ENCODE data around the gene PABPN1. TPM values are rescaled to one million over a fixed set of nuclear protein-coding genes. Genes with fewer than 3 reads are reported as not detected.

The PABPN1 gene
- total RNA-seq, 1 experiment from 2014 or later: 184 TPM

- ChIA-PET RAD21 (ENCODE audit: low non-redundant PET in 1 of 2, low total read pairs in 2 of 2, uncharacterized antibody in 2 of 2, unreplicated experiment in 2 of 2) (no interaction called here), POLR2A (no interaction called here), CTCF (interaction anchor here (2.0 kb wide), 1 partner anchor 27 kb away, joined by 7 read pairs; no protein-coding TSS in a partner anchor)
- H3K4me3 ChIP-seq (replicated peaks in 1 of 2; ENCODE audit: low read depth in 1 of 2, low read length in 2 of 2): peak within 1 kb of the TSS; percentile 50 to 60
- H4K20me1 ChIP-seq (ENCODE audit: insufficient read depth): no peaks in the 10 kb centered on the region
- peak within 1 kb of the TSS; percentile 25; the same call in 1 of the 2 replicates for H3K27ac ChIP-seq (ENCODE audit: low read depth, low read length)
- DNase-seq (ENCODE audit: low read depth, low spot score) (peak; percentile 13), ATAC-seq (peak; percentile 91)
- BruUV-seq (replicated peaks): no TSS peak
- no peaks in the 10 kb centered on the region for H3K36me3 ChIP-seq (ENCODE audit: control insufficient read depth in 1 of 2, insufficient read depth in 2 of 2, low read length in 2 of 2)
- H2AFZ ChIP-seq (ENCODE audit: low read depth, low read length, poor library complexity, severe bottlenecking): no peak within 1 kb of the TSS
- peak within 1 kb of the TSS; percentile 41 for H3K9ac ChIP-seq (ENCODE audit: low read length)
- no peaks in the 10 kb centered on the region for H3K9me2 ChIP-seq (ENCODE audit: insufficient read depth)
- H3K79me2 ChIP-seq (ENCODE audit: insufficient read depth, low read length): no peaks in the 10 kb centered on the region
- H3K27me3 ChIP-seq (ENCODE audit: insufficient read depth, low read length): no peaks in the 10 kb centered on the region
- no peaks in the 10 kb centered on the region for H3K9me3 ChIP-seq (ENCODE audit: control insufficient read depth in 1 of 2, insufficient read depth in 1 of 2, low read depth in 1 of 2, low read length in 2 of 2)
- TF ChIP-seq ATF3 (IDR thresholded peaks at IDR 0.05): no peak
- TF ChIP-seq EGR1 (IDR thresholded peaks at IDR 0.05; ENCODE audit: low read depth): 0 out of 2 replicates have a peak, but pooled peaks have one; percentile 30
- peak; percentile 80 for TF ChIP-seq POLR2AphosphoS5 (IDR thresholded peaks at IDR 0.05; ENCODE audit: low read depth, low read length)
- H3K4me2 ChIP-seq (ENCODE audit: low read length): peak within 1 kb of the TSS; percentile 72
- H3K4me1 ChIP-seq (ENCODE audit: control insufficient read depth in 1 of 2, insufficient read depth in 2 of 2, low read length in 2 of 2): 0 out of 4 replicates have a peak, but pooled peaks cover 0 to 2% of the 10 kb centered on the region in 2 experiments
- intact Hi-C loops (cut with micrococcal nuclease): no loop called here
Measured at GRCh38 chr14:23352506-23353432, 31.5 kb downstream of the PABPN1 start, which contains the start of gene SLC22A17. Gene SLC22A17, minus strand, starts transcription at chr14:23352887.

GRCh38 chr14:23353433-23353780 lies 32.1 kb downstream of the PABPN1 start:
- Histone ChIP-seq H3K9ac (ENCODE audit: low read length) (no peak overlapping the region), H4K20me1 (ENCODE audit: insufficient read depth) (no peaks in the 10 kb centered on the region), H3K27me3 (ENCODE audit: insufficient read depth, low read length) (no peaks in the 10 kb centered on the region), H3K79me2 (ENCODE audit: insufficient read depth, low read length) (no peaks in the 10 kb centered on the region), H3K9me3 (ENCODE audit: control insufficient read depth in 1 of 2, insufficient read depth in 1 of 2, low read depth in 1 of 2, low read length in 2 of 2) (no peaks in the 10 kb centered on the region), H3K4me2 (ENCODE audit: low read length) (peak overlapping the region; percentile 72; the same call in 1 of the 2 replicates), H2AFZ (ENCODE audit: low read depth, low read length, poor library complexity, severe bottlenecking) (no peak overlapping the region), H3K27ac (ENCODE audit: low read depth, low read length) (no peak overlapping the region), H3K4me3 (replicated peaks in 1 of 2; ENCODE audit: low read depth in 1 of 2, low read length in 2 of 2) (no peak overlapping the region), H3K36me3 (ENCODE audit: control insufficient read depth in 1 of 2, insufficient read depth in 2 of 2, low read length in 2 of 2) (no peaks in the 10 kb centered on the region), H3K4me1 (ENCODE audit: control insufficient read depth in 1 of 2, insufficient read depth in 2 of 2, low read length in 2 of 2) (0 out of 4 replicates have a peak, but pooled peaks cover 0 to 2% of the 10 kb centered on the region in 2 experiments), H3K9me2 (ENCODE audit: insufficient read depth) (no peaks in the 10 kb centered on the region)
- ChIA-PET POLR2A (no interaction called here), CTCF (interaction anchor here (2.0 kb wide), 1 partner anchor 27 kb away, joined by 7 read pairs; no protein-coding TSS in a partner anchor), RAD21 (ENCODE audit: low non-redundant PET in 1 of 2, low total read pairs in 2 of 2, uncharacterized antibody in 2 of 2, unreplicated experiment in 2 of 2) (no interaction called here)
- ATAC-seq: no peak
- BruUV-seq (replicated peaks): no TSS peak
- no peak for DNase-seq (ENCODE audit: low read depth, low spot score)
- intact Hi-C loops (cut with micrococcal nuclease): no loop called here
- TF ChIP-seq ZNF274 (IDR thresholded peaks at IDR 0.05; ENCODE audit: low read depth, low read length): no peak
- no peak for TF ChIP-seq POLR2AphosphoS5 (IDR thresholded peaks at IDR 0.05; ENCODE audit: low read depth, low read length)
- no peak for TF ChIP-seq EZH2phosphoT487 (IDR thresholded peaks at IDR 0.05; ENCODE audit: borderline replicate concordance)
- TF ChIP-seq TCF7L2 (IDR thresholded peaks at IDR 0.05; ENCODE audit: borderline replicate concordance, extremely low read depth, insufficient read depth, insufficient read length): no peak
- TF ChIP-seq YY1 (IDR thresholded peaks at IDR 0.05; ENCODE audit: extremely low read depth, insufficient replicate concordance, low read depth, low read length): no peak
- TF ChIP-seq EZH2 (IDR thresholded peaks at IDR 0.05): no peak
- TF ChIP-seq ELF1 (IDR thresholded peaks at IDR 0.05; ENCODE audit: borderline replicate concordance, low read depth): no peak
- TF ChIP-seq CTCF (IDR thresholded peaks at IDR 0.05 in 2 of 3, conservative IDR thresholded peaks at IDR 0.05 in 1 of 3; ENCODE audit: borderline replicate concordance in 1 of 3, insufficient read depth in 1 of 3, low read depth in 2 of 3, low read length in 2 of 3): no peak
- TF ChIP-seq POLR2A (IDR thresholded peaks at IDR 0.05; ENCODE audit: borderline replicate concordance, extremely low read depth, insufficient read depth, insufficient read length): no peak
- no peak for TF ChIP-seq EGR1 (IDR thresholded peaks at IDR 0.05; ENCODE audit: low read depth)
- TF ChIP-seq RAD21 (IDR thresholded peaks at IDR 0.05; ENCODE audit: low read depth): no peak
- TF ChIP-seq CEBPB (IDR thresholded peaks at IDR 0.05; ENCODE audit: low read depth): no peak
